ENCODE measurements around the gene HS3ST6.
"Not testable (repeated sequence)": the region's sequence is repeated elsewhere in the genome, so short reads cannot be mapped to it uniquely, and the experiment has no call there.

HS3ST6 gene

GRCh38 chr16:1907226-1907860, 10.9 kb downstream of the HS3ST6 start:
- no peak for DNase-seq (ENCODE audit: low read depth in 2 of 2)

DNA sequence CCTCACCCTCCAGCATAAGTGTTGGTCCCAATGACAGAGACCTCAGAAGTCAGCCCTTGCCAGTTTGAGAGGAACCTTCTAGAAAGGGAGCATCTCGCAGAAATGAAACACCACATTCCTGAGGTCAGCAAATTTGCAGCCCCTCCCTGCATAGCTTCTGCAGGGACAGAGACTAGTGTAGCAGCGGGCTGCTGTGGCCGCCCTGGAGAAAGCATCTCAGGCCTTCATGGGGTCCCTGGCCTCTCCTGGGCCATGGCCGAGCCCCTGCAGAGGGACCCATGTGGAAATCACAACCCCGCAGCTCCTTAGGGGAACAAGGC, 11.4 kb downstream of the HS3ST6 start:
- DNase-seq (ENCODE audit: low read depth in 2 of 2), result no peak

GRCh38 chr16:1906055-1906845, 12.0 kb downstream of the HS3ST6 start:
- no peak for DNase-seq (ENCODE audit: low read depth in 2 of 2)

DNA sequence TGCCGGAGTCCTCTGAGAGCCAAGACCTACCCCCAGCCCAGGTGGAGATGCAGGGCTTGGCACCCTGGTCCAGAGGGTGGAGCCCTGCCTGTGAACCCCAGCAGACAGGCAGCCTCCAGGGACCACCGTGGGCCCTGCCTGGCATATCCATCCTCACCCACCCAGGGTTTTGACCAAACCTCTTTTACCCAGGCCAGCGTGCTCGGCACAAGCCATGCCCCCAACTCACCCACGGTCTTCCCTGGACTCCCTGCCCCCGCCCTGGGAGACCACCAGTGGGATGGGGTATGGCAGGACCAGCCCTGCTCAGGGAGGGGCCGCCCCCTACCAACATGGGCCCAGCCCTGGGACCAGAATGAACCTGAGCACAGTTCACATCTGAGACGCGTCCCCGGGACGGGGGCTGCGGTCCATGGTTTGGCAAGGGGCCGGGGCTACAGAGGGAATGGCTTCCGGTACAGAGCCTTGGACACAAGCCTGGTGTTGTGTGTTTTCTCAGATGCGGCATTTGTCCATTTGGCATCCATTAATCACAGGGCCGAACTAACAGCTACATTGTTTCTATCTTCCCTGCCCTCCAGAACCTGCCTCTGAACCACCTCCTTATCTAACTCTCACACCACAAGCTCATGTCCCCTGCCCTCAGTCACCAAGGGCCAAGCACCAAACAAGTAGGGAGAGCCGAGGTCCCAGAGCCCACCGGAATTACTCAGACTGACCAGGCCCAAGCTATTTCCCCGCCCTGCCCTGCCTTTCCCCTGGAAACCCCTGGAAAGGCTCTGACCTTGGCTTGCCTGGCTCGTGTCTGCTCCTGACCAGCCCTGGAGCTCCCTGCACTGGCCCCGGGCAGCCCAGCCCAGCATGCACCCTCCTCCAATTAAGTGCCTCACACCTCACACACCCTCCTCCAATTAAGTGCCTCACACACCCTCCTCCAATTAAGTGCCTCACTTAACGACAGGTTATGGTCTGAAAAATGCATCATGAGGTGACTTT, 14.1 kb downstream of the HS3ST6 start:
- DNase-seq (ENCODE audit: low read depth in 2 of 2), result no peak

GRCh38 chr16:1903220-1903574, 15.0 kb downstream of the HS3ST6 start:
- DNase-seq (ENCODE audit: low read depth in 2 of 2), result no peak

DNA sequence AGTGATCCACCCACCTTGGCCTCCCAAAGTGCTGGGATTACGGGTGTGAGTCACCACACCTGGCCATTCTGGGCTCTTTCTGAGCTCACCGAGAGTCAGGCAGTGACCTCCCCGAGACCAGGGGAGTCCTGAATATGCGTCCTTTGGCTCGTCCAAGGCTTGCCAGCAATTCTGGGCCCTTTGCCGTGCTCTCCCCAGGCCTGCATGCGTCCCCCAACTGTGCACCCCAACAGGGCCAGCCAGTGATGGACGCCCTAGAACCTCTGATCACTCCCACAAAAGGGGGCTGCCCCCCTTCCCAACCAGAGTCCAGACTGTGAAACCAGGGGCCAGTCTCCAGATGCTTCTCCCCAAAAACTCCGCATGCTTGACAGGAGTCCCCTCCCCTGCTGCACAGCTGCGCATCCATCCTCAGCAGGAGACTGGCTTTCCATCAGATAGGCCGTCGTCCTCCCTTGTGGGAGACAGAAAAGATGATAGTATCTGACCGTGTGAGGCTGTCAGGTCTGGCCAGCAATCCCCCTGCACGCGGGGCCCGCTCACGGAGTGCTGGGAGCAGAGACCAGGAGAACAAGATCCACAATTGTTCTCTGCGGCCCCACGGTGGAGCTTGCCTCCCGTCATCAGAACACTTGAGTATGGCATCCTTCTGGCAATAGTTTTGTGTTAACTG, 15.5 kb downstream of the HS3ST6 start:
- DNase-seq (ENCODE audit: low read depth in 2 of 2), result no peak

GRCh38 chr16:1900452-1900774, 17.8 kb downstream of the HS3ST6 start:
- DNase-seq (ENCODE audit: low read depth in 2 of 2), result no peak

DNA sequence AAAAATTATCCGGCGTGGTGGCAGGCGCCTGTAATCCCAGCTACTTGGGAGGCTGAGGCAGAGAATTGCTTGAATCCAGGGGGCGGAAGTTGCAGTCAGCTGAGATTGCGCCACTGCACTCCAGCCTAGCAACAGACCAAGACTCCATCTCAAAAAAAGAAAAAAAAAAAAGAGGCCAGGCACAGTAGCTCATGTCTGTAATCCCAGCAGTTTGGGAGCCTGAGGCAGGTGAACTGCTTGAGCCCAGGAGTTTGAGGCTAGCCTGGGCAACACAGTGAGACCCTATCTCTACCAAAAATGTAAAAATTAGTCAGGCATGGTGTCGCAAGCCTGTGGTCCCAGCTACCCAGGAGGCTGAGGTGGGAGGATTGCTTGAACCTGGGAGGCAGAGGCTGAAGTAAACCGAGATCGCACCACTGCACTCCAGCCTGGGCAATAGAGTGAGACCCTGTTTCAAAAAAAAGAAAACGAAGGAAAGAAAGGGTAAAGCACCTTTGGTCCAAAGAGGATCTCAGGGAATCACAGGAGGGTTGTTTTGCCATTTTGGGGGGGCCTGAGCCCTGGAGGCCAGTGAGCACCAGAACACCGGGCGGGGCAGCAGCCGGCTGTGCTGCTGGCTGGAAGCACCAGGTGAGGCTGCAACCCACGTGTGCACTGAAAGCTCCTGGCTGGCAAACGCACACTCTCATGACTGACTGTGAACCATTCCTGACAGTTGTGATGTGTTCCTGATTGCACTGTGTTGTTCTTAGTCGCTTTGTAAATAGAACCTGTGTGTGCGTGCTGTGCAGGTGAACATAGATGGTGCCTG, 18.4 kb downstream of the HS3ST6 start:
- no peak for DNase-seq (ENCODE audit: low read depth in 2 of 2)

GRCh38 chr16:1897692-1898091, 20.5 kb downstream of the HS3ST6 start:
- not testable (repeated sequence) for DNase-seq (ENCODE audit: low read depth in 2 of 2)

DNA sequence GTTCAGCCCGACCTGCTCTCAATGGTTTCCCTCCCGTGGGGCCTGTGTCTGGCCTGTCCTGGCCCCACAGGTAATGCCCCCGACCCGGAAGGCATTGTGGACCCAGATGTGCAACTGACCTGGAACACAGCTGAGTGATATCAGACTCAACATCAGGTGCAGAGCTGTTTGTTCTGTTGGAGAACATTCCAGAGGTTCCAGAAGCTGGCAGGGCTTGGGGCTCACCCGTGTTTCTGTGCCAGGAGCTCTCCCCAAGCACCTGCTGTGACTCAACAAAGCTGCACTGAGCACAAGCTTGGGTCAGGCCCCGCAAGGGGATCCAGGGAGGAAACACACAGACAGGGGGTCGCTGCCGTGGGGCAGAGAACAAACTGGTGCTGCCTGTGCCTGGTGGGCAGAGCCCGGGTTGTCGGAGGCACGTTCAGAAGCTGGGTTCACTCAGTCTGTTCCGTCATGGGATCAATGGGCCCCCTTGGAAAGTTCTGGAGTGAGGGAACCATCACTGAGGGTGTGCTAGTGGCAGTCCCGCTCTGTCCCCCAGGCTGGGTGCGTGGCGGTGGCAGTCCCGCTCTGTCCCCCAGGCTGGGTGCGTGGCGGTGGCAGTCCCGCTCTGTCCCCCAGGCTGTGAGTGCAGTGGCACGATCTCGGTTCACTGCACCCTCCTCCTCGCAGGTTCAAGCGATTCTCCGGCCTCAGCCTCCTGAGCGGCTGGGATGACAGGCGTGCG, 22.1 kb downstream of the HS3ST6 start:
- no peak for DNase-seq (ENCODE audit: low read depth in 2 of 2)

DNA sequence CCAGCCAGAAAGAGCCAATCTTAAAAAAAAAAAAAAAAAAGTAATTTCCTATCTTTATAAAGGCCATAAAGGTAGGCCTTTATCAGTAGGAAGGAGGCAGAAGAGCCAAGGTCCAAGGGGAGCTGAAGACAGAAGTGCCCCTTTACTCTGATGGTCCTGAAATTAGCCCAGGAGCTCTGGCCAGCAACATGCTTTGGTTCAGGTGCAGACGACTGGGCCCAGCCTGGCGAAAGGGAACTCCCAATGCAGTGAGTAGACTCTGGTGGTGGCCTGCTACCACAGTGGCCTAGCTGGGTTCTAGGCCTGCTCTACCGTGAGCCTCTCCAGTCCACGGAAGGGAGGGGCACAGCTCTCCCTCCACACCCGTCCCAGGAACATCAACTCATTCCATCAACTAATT, 23.1 kb downstream of the HS3ST6 start:
- no peak for DNase-seq (ENCODE audit: low read depth in 2 of 2)

GRCh38 chr16:1890708-1891050, 27.5 kb downstream of the HS3ST6 start:
- no peak for DNase-seq (ENCODE audit: low read depth in 2 of 2)

DNA sequence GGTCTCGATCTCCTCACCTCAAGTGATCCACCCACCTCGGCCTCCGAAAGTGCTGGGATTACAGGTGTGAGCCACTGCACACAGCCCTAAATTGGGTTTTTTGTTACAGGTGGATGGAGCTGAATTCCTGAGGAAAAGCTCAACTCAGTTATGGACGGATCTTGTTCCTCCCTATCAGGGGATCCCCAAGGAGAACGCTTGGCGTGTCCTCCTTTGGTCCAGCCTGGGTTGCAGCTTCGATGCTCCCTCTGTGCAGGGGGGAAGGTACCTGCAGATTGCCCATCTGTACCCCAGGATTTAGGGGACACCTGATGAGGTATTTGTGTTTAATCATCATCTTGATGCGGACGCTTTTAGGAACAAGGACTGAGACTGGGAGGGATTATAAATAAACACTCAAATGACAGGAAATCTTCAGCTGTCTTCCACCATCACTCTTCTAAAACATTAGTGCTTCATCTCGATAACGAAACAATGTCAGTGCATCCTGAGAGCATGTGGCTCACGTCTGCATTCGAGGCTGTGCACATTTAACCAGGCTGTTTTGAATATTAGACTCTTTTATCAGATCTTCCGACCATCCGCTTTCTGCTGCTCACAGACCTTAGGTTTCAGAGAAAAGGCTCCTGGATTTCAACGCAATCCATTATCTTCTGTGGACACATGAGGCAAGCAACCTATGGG, 28.0 kb downstream of the HS3ST6 start:
- no peak for DNase-seq (ENCODE audit: low read depth in 2 of 2)

DNA sequence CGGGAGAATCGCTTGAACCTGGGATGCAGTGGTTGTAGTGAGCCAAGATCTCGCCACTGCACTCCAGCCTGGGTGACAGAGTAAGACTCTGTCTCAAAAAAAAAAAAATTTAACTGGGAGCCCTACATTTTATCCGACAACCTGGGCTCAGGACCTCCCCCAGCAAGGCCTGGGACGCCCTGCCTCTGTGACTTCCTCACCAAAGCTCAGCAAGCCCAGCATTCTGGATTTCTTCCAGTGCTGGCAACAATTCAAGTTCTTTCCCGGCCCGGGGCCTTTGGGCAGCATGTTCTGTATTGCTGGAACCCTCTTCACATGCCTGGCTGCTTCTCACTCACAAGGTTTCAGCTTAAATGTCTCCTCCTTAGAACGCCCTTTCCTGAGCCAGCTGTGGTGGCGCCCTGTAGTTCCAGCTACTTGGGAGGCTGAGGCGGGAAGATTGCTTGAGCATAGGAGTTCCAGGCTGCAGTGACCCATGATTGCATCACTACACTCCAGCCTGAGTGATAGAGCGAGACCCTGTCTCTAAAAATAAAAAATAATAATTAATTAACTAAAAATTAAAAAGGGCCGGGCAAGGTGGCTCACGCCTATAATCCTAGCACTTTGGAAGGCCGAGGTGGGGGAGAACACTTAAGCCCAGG, 30.4 kb downstream of the HS3ST6 start:
- no peak for DNase-seq (ENCODE audit: low read depth in 2 of 2)

GRCh38 chr16:1884889-1885288, 33.3 kb downstream of the HS3ST6 start:
- DNase-seq (ENCODE audit: low read depth in 2 of 2), result no peak

GRCh38 chr16:1884155-1884760, 34.0 kb downstream of the HS3ST6 start:
- DNase-seq (ENCODE audit: low read depth in 2 of 2), result no peak

DNA sequence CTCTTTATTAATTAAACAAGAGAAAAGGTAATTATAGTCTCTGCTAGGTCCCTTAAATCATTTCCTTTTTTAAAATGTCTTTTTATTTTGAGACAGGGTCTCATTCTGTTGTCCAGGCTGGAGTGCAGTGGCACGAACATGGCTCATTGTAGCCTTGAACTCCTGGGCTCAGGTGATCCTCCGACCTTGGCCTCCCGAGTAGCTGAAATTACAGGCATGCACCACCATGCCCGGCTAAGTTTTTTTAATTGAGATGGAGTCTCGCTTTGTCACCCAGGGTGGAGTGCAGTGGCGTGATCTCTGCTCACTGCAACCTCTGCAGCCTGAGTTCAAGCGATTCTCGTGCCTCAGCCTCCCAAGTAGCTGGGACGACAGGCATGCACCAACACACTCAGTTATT, 37.0 kb downstream of the HS3ST6 start:
- DNase-seq (ENCODE audit: low read depth in 2 of 2), result not testable (repeated sequence)

DNA sequence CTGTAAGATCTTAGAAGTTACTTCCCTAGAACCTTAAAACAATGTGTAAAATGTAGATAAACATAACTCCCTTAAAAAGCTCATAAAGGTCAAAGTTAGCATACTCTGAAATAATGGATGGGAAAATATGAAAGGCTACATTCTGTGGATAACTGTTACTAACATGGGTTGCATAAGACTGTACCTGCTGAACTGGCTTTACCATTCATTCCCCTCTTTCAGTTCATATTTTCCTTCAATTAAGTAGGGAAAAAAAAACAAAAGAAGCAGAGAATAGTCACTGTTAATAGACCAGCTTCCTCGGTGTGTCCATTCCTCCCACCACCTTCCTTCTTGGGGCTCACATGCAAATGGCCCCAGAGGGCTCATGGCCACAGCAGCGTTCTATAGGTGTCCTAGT, 38.7 kb downstream of the HS3ST6 start:
- no peak for DNase-seq (ENCODE audit: low read depth in 2 of 2)

- no peak for DNase-seq (ENCODE audit: low read depth in 2 of 2)
Measured at GRCh38 chr16:1878256-1878655, 40.0 kb downstream of the HS3ST6 start.

Measured in stimulated activated CD8-positive, alpha-beta memory T cell treated with anti-CD3 and anti-CD28 coated beads, Interleukin-2, amount 100 ng/mL, for 48 hours (primary cell).